ENCODE measurements around the gene RPS27. TPM values are rescaled to one million over a fixed set of nuclear protein-coding genes. Genes with fewer than 3 reads are reported as not detected.
A peak's percentile ranks its signal among the peaks of the same experiment; 100 is the strongest.
"Not testable (repeated sequence)": the region's sequence is repeated elsewhere in the genome, so short reads cannot be mapped to it uniquely, and the experiment has no call there.

Gene RPS27
- polyA plus RNA-seq, 3 donors from 2014 or later, result 7,421 to 15,806 (median 9,939) TPM

GRCh38 chr1:153963850-153964331 lies 26.7 kb upstream of the RPS27 start:
- Mint-ChIP-seq H3K4me3 (peak overlapping the region; percentile 89 to 96 (median 92)), H3K36me3 (peaks cover 0 to 2% (median 0%) of the 10 kb centered on the region in 3 donors), H3K27ac (peak overlapping the region; percentile 93 to 96 (median 95)), H3K9me3 (no peaks in the 10 kb centered on the region), H3K27me3 (ENCODE audit: low read depth in 3 of 3) (peaks cover 0 to 4% (median 3%) of the 10 kb centered on the region in 3 donors), H3K4me1 (peaks cover 61 to 72% of the 10 kb centered on the region in 2 donors)
- no peak for DNase-seq

GRCh38 chr1:153967107-153967999 lies 23.2 kb upstream of the RPS27 start, which contains the start of gene CREB3L4:
CREB3L4 (plus strand) TSS chr1:153967902; CDS start chr1:153968526, 624 bp downstream.
- peak; percentile 88 to 89 (median 89) for DNase-seq
- no peaks in the 10 kb centered on the region for H3K9me3 Mint-ChIP-seq
- no peaks in the 10 kb centered on the region for H3K36me3 Mint-ChIP-seq
- peak within 1 kb of the TSS; percentile 89 to 99 (median 97) for H3K27ac Mint-ChIP-seq
- H3K4me3 Mint-ChIP-seq, result peak within 1 kb of the TSS; percentile 91 to 98 (median 97)
- peaks cover 0 to 4% (median 3%) of the 10 kb centered on the region in 3 donors for H3K27me3 Mint-ChIP-seq (ENCODE audit: low read depth in 3 of 3)
- peaks cover 58 to 64% of the 10 kb centered on the region in 2 donors for H3K4me1 Mint-ChIP-seq

GRCh38 chr1:153968000-153968363 lies 22.6 kb upstream of the RPS27 start:
- Mint-ChIP-seq H3K4me3 (peak overlapping the region; percentile 91 to 98 (median 97)), H3K4me1 (peaks cover 52 to 57% of the 10 kb centered on the region in 2 donors), H3K9me3 (no peaks in the 10 kb centered on the region), H3K27me3 (ENCODE audit: low read depth in 3 of 3) (peaks cover 0 to 4% (median 3%) of the 10 kb centered on the region in 3 donors), H3K27ac (peak overlapping the region; percentile 89 to 99 (median 97)), H3K36me3 (peaks cover 0 to 4% (median 0%) of the 10 kb centered on the region in 3 donors)
- DNase-seq, result no peak

GRCh38 chr1:153968408-153968807 lies 22.2 kb upstream of the RPS27 start:
- peaks cover 0 to 7% (median 0%) of the 10 kb centered on the region in 3 donors for H3K36me3 Mint-ChIP-seq

GRCh38 chr1:153968972-153969371 lies 21.6 kb upstream of the RPS27 start:
- H3K4me1 Mint-ChIP-seq, result peaks cover 42 to 47% of the 10 kb centered on the region in 2 donors
- peak overlapping the region; percentile 84 to 99 (median 94) for H3K27ac Mint-ChIP-seq

More at GRCh38 chr1:153968408-153968807, 22.2 kb upstream of the RPS27 start:
- Mint-ChIP-seq H3K4me3 (peak overlapping the region; percentile 91 to 98 (median 97)), H3K4me1 (peaks cover 48 to 53% of the 10 kb centered on the region in 2 donors), H3K9me3 (no peaks in the 10 kb centered on the region), H3K27me3 (ENCODE audit: low read depth in 3 of 3) (peaks cover 0 to 3% (median 2%) of the 10 kb centered on the region in 3 donors), H3K27ac (peak overlapping the region; percentile 89 to 99 (median 97))
- DNase-seq, result no peak

GRCh38 chr1:153970346-153970745 lies 20.2 kb upstream of the RPS27 start:
- peaks cover 0 to 3% (median 0%) of the 10 kb centered on the region in 3 donors for H3K27me3 Mint-ChIP-seq (ENCODE audit: low read depth in 3 of 3)
- no peak overlapping the region for H3K4me3 Mint-ChIP-seq
- DNase-seq, result no peak
- no peaks in the 10 kb centered on the region for H3K9me3 Mint-ChIP-seq
- peaks cover 40 to 41% of the 10 kb centered on the region in 2 donors for H3K4me1 Mint-ChIP-seq
- peaks cover 0 to 17% (median 0%) of the 10 kb centered on the region in 3 donors for H3K36me3 Mint-ChIP-seq
- H3K27ac Mint-ChIP-seq, result no peak overlapping the region

More at GRCh38 chr1:153968972-153969371, 21.6 kb upstream of the RPS27 start:
- DNase-seq, result no peak
- H3K9me3 Mint-ChIP-seq, result no peaks in the 10 kb centered on the region
- H3K27me3 Mint-ChIP-seq (ENCODE audit: low read depth in 3 of 3), result peaks cover 0 to under 1% (median 0%) of the 10 kb centered on the region in 3 donors
- peak overlapping the region; percentile 62 to 98 (median 96) for H3K4me3 Mint-ChIP-seq
- H3K36me3 Mint-ChIP-seq, result peaks cover 0 to 8% (median 0%) of the 10 kb centered on the region in 3 donors

- peak overlapping the region in 3 of 6 donors; percentile 35 to 74 (median 73) for H3K27ac Mint-ChIP-seq
- peaks cover 0 to 5% (median 2%) of the 10 kb centered on the region in 3 donors for H3K27me3 Mint-ChIP-seq (ENCODE audit: low read depth in 3 of 3)
- no peak for DNase-seq
- H3K4me1 Mint-ChIP-seq, result peaks cover 37 to 39% of the 10 kb centered on the region in 2 donors
- no peaks in the 10 kb centered on the region for H3K9me3 Mint-ChIP-seq
- H3K4me3 Mint-ChIP-seq, result peak overlapping the region in 1 of 5 donors; percentile 27
- peaks cover 0 to 24% (median 5%) of the 10 kb centered on the region in 3 donors for H3K36me3 Mint-ChIP-seq
Observed at GRCh38 chr1:153973071-153973470, 17.5 kb upstream of the RPS27 start.

- Mint-ChIP-seq H3K27me3 (ENCODE audit: low read depth in 3 of 3) (peaks cover 0 to 5% (median 2%) of the 10 kb centered on the region in 3 donors), H3K4me3 (peak overlapping the region in 1 of 5 donors; percentile 27), H3K27ac (peak overlapping the region in 3 of 6 donors; percentile 35 to 74 (median 73)), H3K36me3 (peaks cover 0 to 24% (median 5%) of the 10 kb centered on the region in 3 donors), H3K9me3 (no peaks in the 10 kb centered on the region), H3K4me1 (peaks cover 37 to 38% of the 10 kb centered on the region in 2 donors)
- no peak for DNase-seq
Observed at GRCh38 chr1:153973525-153973924, 17.0 kb upstream of the RPS27 start.

- H3K9me3 Mint-ChIP-seq, result no peaks in the 10 kb centered on the region
- DNase-seq, result no peak
- peaks cover 33 to 35% of the 10 kb centered on the region in 2 donors for H3K4me1 Mint-ChIP-seq
- H3K4me3 Mint-ChIP-seq, result peak overlapping the region; percentile 93 to 97 (median 95)
- H3K27ac Mint-ChIP-seq, result peak overlapping the region; percentile 84 to 95 (median 94)
- H3K36me3 Mint-ChIP-seq, result peaks cover 0 to 24% (median 5%) of the 10 kb centered on the region in 3 donors
- peaks cover 0 to 5% (median 2%) of the 10 kb centered on the region in 3 donors for H3K27me3 Mint-ChIP-seq (ENCODE audit: low read depth in 3 of 3)
Observed at GRCh38 chr1:153976819-153977249, 13.7 kb upstream of the RPS27 start.

GRCh38 chr1:153977250-153978240 lies 13.0 kb upstream of the RPS27 start, which contains the start of gene JTB:
JTB (minus strand) TSS chr1:153977674; CDS start chr1:153977252, 422 bp downstream.
- Mint-ChIP-seq H3K27me3 (ENCODE audit: low read depth in 3 of 3) (peaks cover 0 to 5% (median 2%) of the 10 kb centered on the region in 3 donors), H3K36me3 (peaks cover 0 to 24% (median 5%) of the 10 kb centered on the region in 3 donors), H3K4me3 (peak within 1 kb of the TSS; percentile 93 to 97 (median 95)), H3K27ac (peak within 1 kb of the TSS; percentile 84 to 95 (median 94)), H3K9me3 (no peaks in the 10 kb centered on the region), H3K4me1 (peaks cover 33 to 35% of the 10 kb centered on the region in 2 donors)
- peak; percentile 71 to 76 (median 74) for DNase-seq

GRCh38 chr1:153978274-153978909 lies 12.2 kb upstream of the RPS27 start:
- H3K36me3 Mint-ChIP-seq, result peaks cover 0 to 17% (median 5%) of the 10 kb centered on the region in 3 donors
- no peaks in the 10 kb centered on the region for H3K9me3 Mint-ChIP-seq
- peak overlapping the region; percentile 93 to 97 (median 95) for H3K4me3 Mint-ChIP-seq
- DNase-seq, result no peak
- H3K4me1 Mint-ChIP-seq, result peaks cover 33 to 35% of the 10 kb centered on the region in 2 donors
- H3K27ac Mint-ChIP-seq, result peak overlapping the region; percentile 84 to 95 (median 94)
- H3K27me3 Mint-ChIP-seq (ENCODE audit: low read depth in 3 of 3), result peaks cover 0 to 5% (median 2%) of the 10 kb centered on the region in 3 donors

- not testable (repeated sequence) for H3K9me3 Mint-ChIP-seq; H3K27me3 Mint-ChIP-seq (ENCODE audit: low read depth in 3 of 3); H3K27ac Mint-ChIP-seq; DNase-seq
- peak overlapping the region in 2 of 5 donors; percentile 33 to 95 for H3K4me3 Mint-ChIP-seq
- H3K36me3 Mint-ChIP-seq, result peaks cover 0 to 15% (median 5%) of the 10 kb centered on the region in 3 donors
- peaks cover 32 to 35% of the 10 kb centered on the region in 2 donors for H3K4me1 Mint-ChIP-seq
Observed at GRCh38 chr1:153979091-153979490, 11.5 kb upstream of the RPS27 start.

Measured in immature natural killer cell (primary cell).